ENCODE measurements around the gene CDC42BPB. TPM values are rescaled to one million over a fixed set of nuclear protein-coding genes. Genes with fewer than 3 reads are reported as not detected.

Gene CDC42BPB
- total RNA-seq, 1 donor = 118 TPM

- no peaks in the 10 kb centered on the region for H3K4me1 ChIP-seq (ENCODE audit: insufficient read depth, low read length)
- H3K27ac ChIP-seq (ENCODE audit: low read depth, low read length) = no peak overlapping the region
- no peak overlapping the region for H2AFZ ChIP-seq (ENCODE audit: low read length)
- no peak overlapping the region for H3K4me2 ChIP-seq (ENCODE audit: insufficient read depth, low read length)
- H3K36me3 ChIP-seq (ENCODE audit: insufficient read depth, low read length) = peaks cover 94% of the 10 kb centered on the region
- no peak for TF ChIP-seq CTCF (IDR thresholded peaks at IDR 0.05; ENCODE audit: extremely low read depth, low read depth, low read length)
- peaks cover 6% of the 10 kb centered on the region for H3K79me2 ChIP-seq (ENCODE audit: insufficient read depth, low read length)
- no peaks in the 10 kb centered on the region for H4K20me1 ChIP-seq (ENCODE audit: insufficient read depth, low read length)
- H3K27me3 ChIP-seq (ENCODE audit: insufficient read depth, low read length) = no peaks in the 10 kb centered on the region
- H3K4me3 ChIP-seq (ENCODE audit: insufficient read depth, low read length) = no peak overlapping the region
- DNase-seq (ENCODE audit: insufficient read length, low spot score, missing footprints) = no peak
- H3K9me3 ChIP-seq (ENCODE audit: low read depth, low read length) = no peaks in the 10 kb centered on the region
Measured at GRCh38 chr14:102968306-102968705, 89.0 kb downstream of the CDC42BPB start.

- Histone ChIP-seq H3K36me3 (ENCODE audit: insufficient read depth, low read length) (peaks cover 95% of the 10 kb centered on the region), H4K20me1 (ENCODE audit: insufficient read depth, low read length) (no peaks in the 10 kb centered on the region), H3K27me3 (ENCODE audit: insufficient read depth, low read length) (no peaks in the 10 kb centered on the region), H3K9me3 (ENCODE audit: low read depth, low read length) (no peaks in the 10 kb centered on the region), H3K79me2 (ENCODE audit: insufficient read depth, low read length) (peaks cover 4% of the 10 kb centered on the region), H3K4me2 (ENCODE audit: insufficient read depth, low read length) (no peak overlapping the region), H3K27ac (ENCODE audit: low read depth, low read length) (no peak overlapping the region), H3K4me1 (ENCODE audit: insufficient read depth, low read length) (no peaks in the 10 kb centered on the region), H3K4me3 (ENCODE audit: insufficient read depth, low read length) (no peak overlapping the region), H2AFZ (ENCODE audit: low read length) (no peak overlapping the region)
- DNase-seq (ENCODE audit: insufficient read length, low spot score, missing footprints) = no peak
- no peak for TF ChIP-seq CTCF (IDR thresholded peaks at IDR 0.05; ENCODE audit: extremely low read depth, low read depth, low read length)
Measured at GRCh38 chr14:102967506-102967795, 89.9 kb downstream of the CDC42BPB start.

- H3K9me3 ChIP-seq (ENCODE audit: low read depth, low read length) = no peaks in the 10 kb centered on the region
- H3K36me3 ChIP-seq (ENCODE audit: insufficient read depth, low read length) = peaks cover 97% of the 10 kb centered on the region
Measured at GRCh38 chr14:102966681-102967505, 90.5 kb downstream of the CDC42BPB start.

More at GRCh38 chr14:102966681-102967505, 90.5 kb downstream of the CDC42BPB start:
- Histone ChIP-seq H3K79me2 (ENCODE audit: insufficient read depth, low read length) (peaks cover 2% of the 10 kb centered on the region), H2AFZ (ENCODE audit: low read length) (no peak overlapping the region), H3K27ac (ENCODE audit: low read depth, low read length) (no peak overlapping the region), H3K4me1 (ENCODE audit: insufficient read depth, low read length) (no peaks in the 10 kb centered on the region), H3K27me3 (ENCODE audit: insufficient read depth, low read length) (no peaks in the 10 kb centered on the region), H3K4me2 (ENCODE audit: insufficient read depth, low read length) (no peak overlapping the region), H3K4me3 (ENCODE audit: insufficient read depth, low read length) (no peak overlapping the region), H4K20me1 (ENCODE audit: insufficient read depth, low read length) (no peaks in the 10 kb centered on the region)
- no peak for DNase-seq (ENCODE audit: insufficient read length, low spot score, missing footprints)
- no peak for TF ChIP-seq CTCF (IDR thresholded peaks at IDR 0.05; ENCODE audit: extremely low read depth, low read depth, low read length)
